ENCODE results near the gene ANKRD65. TPM values are rescaled to one million over a fixed set of nuclear protein-coding genes. Genes with fewer than 3 reads are reported as not detected.
"Not testable (repeated sequence)": the region's sequence is repeated elsewhere in the genome, so short reads cannot be mapped to it uniquely, and the experiment has no call there.

ANKRD65 gene
- not detected for total RNA-seq

DNA sequence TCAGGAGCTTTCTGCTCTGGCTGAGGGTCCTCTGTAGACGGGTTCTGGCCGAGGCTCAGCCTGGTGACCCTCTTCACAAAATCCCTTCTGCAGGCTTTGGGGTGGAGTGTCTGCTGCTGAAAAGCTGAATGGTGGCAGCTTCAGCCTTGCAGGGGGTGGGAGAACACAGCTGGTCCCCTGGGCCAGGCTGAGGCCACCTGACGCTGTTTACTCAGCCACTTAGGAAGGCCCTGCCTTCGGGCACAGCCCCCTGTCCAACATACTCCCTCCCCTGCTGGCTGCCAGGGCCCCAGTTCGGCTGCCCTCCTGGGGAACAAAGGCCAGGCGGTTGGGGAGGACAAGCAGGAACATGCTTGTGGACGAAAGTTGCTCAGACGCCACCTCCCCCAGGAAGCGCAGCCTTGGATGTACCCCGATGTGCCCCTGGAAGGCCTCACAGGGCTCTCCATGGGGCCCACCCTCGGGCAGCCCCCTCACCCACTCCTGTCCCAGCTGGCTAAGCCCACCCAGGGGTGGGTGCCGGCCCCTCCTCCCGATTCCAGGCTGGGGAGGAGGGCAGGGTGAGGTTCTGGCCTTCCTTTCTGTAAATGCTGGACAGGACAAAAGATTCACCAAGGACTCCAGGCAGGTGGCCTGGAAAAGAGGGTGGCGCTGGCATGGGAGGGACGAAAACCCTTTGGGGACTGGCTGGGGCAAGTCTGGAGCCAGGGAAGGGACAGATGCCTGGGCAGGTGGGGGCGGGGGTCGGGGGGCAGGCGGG, at the start of gene ANKRD65:
Gene ANKRD65 (minus strand): TSS at position 130 of the 760 bp plus-strand sequence. CDS start 271 bp downstream, outside the sequence.
- Mint-ChIP-seq H3K27ac (no peak within 1 kb of the TSS), H3K36me3 (ENCODE audit: low read depth) (no peaks in the 10 kb centered on the region), H3K4me1 (peaks cover 7% of the 10 kb centered on the region), H3K4me3 (no peak within 1 kb of the TSS), H3K27me3 (peaks cover 8% of the 10 kb centered on the region), H3K9me3 (no peaks in the 10 kb centered on the region)
- no peak for ATAC-seq (replicated peaks)

DNA sequence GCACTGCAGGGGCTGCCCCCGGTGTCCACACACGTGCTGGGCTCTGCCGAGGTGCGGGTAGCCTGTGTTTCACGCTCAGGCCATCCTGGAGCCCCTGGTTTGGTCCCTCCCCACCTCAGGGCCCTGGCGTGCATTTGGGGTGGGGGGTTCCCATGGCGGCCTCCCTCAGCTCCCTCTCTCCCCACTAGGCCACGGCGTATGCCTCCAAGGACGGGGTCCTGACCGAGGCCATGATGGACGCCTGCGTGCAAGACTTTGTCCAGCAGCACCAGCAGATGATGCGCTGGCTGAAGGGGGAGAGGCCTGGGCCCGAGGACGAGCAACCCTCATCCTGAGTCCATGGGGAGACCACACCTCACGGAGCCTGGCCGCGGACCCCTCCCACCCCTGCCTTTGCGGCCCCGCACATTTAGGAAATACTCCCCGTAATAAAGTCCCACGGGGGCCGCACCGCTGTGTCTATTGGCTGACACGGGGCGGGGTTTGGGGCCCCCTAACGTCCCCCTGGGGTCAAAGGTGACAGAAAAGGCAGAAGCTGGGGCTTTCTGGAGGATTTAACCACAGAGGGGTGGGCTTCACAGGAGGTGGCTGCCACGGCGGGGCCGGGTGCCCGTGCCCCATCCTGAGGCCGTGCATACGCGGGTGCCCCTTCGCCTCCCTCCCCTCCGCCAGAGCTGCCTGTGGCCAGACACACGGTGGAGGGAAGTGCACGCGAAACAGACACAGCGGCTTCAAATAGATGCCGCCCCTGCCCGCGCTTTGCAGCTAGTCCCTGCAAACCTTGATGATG, 47.3 kb upstream of the ANKRD65 start:
- H3K36me3 Mint-ChIP-seq (ENCODE audit: low read depth); H3K4me1 Mint-ChIP-seq; H3K4me3 Mint-ChIP-seq; H3K27ac Mint-ChIP-seq; ATAC-seq (replicated peaks); H3K27me3 Mint-ChIP-seq; H3K9me3 Mint-ChIP-seq: not testable (repeated sequence)

DNA sequence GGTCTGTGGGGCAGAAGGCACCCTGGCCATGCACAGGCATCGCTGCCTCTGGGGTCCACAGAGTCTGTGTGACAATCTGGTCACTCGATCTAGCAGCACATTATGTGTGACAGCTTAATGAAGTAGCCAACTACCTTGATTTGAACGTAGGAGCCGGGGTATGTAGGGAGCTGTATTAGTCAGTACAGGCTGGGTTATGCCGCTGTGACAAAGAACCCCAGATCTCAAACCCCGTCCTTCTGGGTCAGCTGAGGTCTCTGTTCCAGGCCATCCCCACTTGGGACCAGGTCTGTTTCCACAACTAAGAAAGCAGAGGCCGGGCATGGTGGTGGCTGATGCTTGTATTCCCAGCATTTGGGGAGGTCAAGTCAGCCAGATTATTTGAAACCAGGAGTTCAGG, 42.2 kb upstream of the ANKRD65 start:
- Mint-ChIP-seq H3K9me3 (no peaks in the 10 kb centered on the region), H3K27ac (no peak overlapping the region), H3K27me3 (peaks cover 3% of the 10 kb centered on the region), H3K4me1 (no peaks in the 10 kb centered on the region), H3K4me3 (no peak overlapping the region), H3K36me3 (ENCODE audit: low read depth) (no peaks in the 10 kb centered on the region)
- ATAC-seq (replicated peaks): no peak

DNA sequence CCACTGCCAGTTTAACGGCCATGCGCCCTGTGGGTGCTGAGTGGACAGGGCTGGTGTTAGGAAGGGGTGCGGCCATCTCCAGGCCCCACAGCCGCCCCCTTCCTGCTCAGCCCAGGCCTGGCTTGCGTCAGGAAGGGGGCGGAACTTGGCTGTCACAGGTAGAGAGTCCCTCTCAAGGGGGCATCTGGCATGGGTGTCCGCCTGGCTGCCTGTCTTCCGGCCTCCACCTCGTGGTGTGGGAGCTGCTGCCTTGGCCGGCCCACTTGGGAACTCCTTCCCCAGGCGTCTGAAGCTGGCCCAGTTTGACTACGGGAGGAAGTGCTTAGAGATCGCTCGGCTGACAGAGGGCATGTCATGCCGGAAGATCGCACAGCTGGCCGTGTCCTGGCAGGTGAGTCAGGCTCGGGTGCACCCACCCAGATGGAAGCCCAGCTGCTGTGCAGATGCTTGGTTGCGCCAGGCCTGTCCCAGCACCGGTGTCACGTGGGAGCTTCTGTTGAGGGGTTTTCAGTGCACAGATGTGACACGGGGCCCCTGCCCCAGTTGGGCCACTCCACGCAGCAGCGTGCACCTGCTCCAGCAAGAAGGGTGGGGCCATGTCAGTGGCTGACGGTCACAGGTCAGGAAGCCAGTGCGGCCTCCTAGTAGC, 41.4 kb upstream of the ANKRD65 start:
- peak overlapping the region; percentile 73 for H3K27ac Mint-ChIP-seq
- H3K9me3 Mint-ChIP-seq: no peaks in the 10 kb centered on the region
- peaks cover 3% of the 10 kb centered on the region for H3K27me3 Mint-ChIP-seq
- no peaks in the 10 kb centered on the region for H3K4me1 Mint-ChIP-seq
- ATAC-seq (replicated peaks): peak; percentile 87
- H3K4me3 Mint-ChIP-seq: peak overlapping the region; percentile 61
- H3K36me3 Mint-ChIP-seq (ENCODE audit: low read depth): no peaks in the 10 kb centered on the region

DNA sequence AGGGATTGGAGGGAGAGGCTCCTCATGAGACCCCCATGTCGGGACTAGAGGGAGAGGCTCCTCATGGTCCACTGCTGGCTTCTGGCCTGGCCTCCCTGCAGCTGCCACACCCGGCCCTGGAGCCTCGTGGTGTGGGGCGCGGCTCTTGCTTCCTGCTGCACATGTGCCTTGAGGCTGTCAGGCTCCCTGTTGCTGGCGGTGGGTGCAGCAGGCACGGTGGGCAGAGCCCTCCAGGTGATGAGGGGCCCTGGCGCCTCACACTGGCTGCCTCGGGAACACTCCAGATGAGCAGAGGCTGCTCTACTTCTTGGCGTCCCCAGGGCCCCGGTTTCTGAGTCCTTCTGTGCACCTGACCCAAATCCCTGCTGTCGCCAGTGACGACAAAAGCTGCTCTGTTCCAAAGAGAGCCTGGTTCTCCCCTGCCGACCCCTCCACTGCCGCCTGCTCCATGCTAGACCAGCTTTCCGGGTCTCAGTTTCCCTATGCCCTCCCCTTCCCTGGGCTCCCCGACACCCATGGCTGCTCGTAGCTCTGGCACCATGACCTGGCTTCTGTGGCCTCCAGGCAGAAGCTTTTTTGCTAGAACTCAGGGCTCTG, 40.7 kb upstream of the ANKRD65 start:
- Mint-ChIP-seq H3K27me3 (peaks cover 3% of the 10 kb centered on the region), H3K4me1 (no peaks in the 10 kb centered on the region), H3K36me3 (ENCODE audit: low read depth) (no peaks in the 10 kb centered on the region), H3K4me3 (peak overlapping the region; percentile 61), H3K27ac (peak overlapping the region; percentile 73), H3K9me3 (no peaks in the 10 kb centered on the region)
- ATAC-seq (replicated peaks): no peak

DNA sequence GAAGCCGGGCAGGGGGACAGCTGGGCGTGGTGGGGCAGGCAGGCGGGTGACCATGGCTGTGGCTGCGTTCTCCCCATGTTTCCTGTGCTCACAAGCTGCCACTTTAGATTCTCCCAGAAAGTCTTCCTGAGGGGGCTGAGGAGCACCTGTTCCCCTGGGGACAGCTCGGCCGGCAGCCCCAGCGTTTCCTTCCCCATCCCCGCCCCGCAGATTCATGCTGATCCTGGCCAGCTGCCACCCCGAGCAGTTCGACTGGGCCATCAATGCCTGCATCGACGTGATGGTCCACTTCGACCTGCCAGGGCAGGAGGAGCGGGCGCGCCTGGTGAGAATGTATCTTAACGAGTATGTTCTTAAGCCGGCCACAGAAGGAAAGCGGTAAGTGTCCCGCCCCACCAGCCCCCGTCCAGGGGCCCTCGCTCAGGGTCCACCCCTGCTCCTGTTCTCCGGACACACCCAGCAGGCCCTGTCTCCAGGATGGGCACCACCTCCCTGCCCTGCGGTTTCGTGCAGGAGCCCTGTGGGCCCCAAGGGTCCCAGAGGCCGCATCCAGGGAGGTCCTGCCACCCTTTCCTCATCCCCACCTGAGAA, 39.6 kb upstream of the ANKRD65 start:
- H3K27ac Mint-ChIP-seq: no peak overlapping the region
- no peaks in the 10 kb centered on the region for H3K4me1 Mint-ChIP-seq
- no peak overlapping the region for H3K4me3 Mint-ChIP-seq
- ATAC-seq (replicated peaks): no peak
- H3K9me3 Mint-ChIP-seq: no peaks in the 10 kb centered on the region
- H3K27me3 Mint-ChIP-seq: peaks cover 3% of the 10 kb centered on the region
- H3K36me3 Mint-ChIP-seq (ENCODE audit: low read depth): no peaks in the 10 kb centered on the region

DNA sequence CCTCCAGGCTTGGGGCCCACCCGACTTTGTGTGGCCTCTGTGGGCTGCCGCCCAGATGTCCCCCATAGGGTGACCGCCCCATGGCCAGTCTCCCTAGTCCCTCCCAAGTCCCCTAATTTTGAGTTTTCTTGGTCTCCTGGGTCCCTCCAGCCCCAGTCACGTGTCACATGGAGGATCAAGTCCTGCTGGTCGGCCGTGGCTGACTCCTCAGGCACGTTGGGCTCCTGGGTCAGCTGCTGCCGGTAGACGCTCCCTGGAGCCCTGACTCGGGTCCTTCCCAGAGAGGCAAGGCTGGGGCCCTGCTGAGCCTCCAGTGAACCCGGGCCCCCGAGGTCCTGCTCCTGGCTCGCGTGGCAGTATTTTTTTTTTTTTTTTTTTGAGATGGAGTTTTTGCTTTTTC, 38.6 kb upstream of the ANKRD65 start:
- not testable (repeated sequence) for H3K27me3 Mint-ChIP-seq; H3K27ac Mint-ChIP-seq; ATAC-seq (replicated peaks); H3K36me3 Mint-ChIP-seq (ENCODE audit: low read depth); H3K4me1 Mint-ChIP-seq; H3K9me3 Mint-ChIP-seq; H3K4me3 Mint-ChIP-seq

DNA sequence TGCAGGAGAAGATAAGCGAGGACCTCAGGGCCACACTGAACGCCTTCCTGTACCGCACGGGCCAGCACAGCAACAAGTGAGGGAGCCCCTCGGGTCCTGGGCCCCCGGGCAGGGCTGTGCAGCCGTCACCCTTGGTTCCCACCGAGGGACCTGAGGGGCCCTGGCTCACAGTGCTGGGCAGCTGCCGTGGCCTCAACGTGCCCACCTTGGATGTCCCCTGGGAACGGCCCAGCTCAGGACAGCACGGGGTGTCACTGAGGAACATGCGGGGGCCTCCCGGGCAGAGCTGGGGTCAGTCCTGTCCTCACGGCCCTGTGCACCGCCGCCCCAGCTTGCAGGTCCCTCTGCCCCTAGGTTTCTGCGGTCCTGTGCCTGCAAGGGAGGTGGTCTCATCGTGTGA, 38.1 kb upstream of the ANKRD65 start:
- not testable (repeated sequence) for ATAC-seq (replicated peaks)

DNA sequence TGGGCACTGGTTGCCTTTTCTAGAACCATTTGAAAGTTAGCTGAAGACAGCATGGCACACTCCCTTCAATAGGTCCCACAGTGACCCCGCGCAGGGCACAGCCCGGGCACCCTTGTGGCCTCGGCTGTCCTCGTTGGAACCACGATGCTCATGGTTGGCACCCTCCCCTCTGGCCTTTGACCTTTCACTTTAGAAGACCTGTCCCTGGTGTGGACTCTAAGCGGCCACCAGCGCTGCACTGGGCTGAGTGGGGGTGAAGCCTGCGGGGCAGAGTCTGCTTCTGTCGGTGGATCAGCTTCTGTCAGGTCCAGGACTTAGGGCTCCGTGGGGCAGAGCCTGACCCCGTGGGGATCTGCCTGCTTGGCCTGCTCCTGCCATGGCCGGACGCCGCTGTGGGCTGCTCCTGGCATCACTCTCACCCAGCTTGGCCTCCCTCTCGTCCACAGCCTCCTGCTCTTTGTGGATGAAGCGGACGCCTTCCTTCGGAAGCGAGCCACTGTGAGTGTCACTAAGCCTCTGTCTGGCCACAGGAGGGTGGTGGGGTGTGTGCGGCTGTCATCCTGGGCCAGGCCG, 35.7 kb upstream of the ANKRD65 start:
- not testable (repeated sequence) for ATAC-seq (replicated peaks); H3K4me1 Mint-ChIP-seq; H3K4me3 Mint-ChIP-seq; H3K9me3 Mint-ChIP-seq; H3K27me3 Mint-ChIP-seq; H3K27ac Mint-ChIP-seq; H3K36me3 Mint-ChIP-seq (ENCODE audit: low read depth)

More for the DNA sequence above, 38.1 kb upstream of the ANKRD65 start:
- not testable (repeated sequence) for H3K9me3 Mint-ChIP-seq; H3K27me3 Mint-ChIP-seq; H3K4me1 Mint-ChIP-seq; H3K27ac Mint-ChIP-seq; H3K36me3 Mint-ChIP-seq (ENCODE audit: low read depth); H3K4me3 Mint-ChIP-seq

DNA sequence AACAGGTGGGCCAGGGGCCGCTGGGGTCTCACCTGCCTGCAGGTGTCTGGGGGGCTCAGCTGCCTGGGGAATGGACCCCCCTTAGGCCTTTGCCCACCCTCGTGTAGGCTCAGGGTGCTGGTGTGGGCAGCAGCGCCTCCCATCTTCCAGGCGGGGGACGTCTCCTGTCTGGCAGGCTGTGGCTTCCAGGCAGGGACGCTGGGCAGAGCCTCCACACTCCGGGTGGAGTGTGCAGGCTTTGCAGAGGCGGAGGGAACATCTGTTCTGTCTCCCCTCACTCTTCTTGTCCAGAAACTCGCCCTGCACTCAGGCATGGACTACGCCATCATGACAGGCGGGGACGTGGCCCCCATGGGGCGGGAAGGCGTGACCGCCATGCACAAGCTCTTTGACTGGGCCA, 34.9 kb upstream of the ANKRD65 start:
- H3K27ac Mint-ChIP-seq; H3K4me3 Mint-ChIP-seq; H3K4me1 Mint-ChIP-seq; H3K36me3 Mint-ChIP-seq (ENCODE audit: low read depth); H3K9me3 Mint-ChIP-seq; H3K27me3 Mint-ChIP-seq; ATAC-seq (replicated peaks): not testable (repeated sequence)

DNA sequence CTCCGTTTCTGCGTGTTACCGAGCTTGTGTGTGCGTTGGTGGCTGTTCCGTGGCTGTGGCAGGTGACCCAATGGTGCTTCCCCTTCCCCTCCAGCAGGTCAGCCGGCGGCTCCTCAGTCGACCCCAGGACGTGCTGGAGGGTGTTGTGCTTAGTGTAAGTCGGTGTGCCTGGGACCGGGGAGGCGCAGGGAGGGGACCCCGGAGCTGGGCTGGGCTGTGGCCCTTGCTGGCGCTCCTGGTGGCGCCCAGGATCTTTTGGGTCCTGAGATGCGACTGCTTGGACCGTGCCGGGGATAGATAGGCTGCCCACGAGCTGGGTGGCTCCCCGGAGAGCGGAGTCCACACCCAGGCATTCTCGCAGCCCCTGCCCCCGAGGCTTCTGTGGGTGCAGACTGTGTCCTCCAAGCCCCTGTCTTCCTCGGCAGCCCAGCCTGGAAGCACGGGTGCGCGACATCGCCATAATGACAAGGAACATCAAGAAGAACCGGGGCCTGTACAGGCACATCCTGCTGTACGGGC, 34.3 kb upstream of the ANKRD65 start:
- no peak for ATAC-seq (replicated peaks)
- H3K27me3 Mint-ChIP-seq: no peaks in the 10 kb centered on the region
- H3K4me3 Mint-ChIP-seq: no peak overlapping the region
- no peak overlapping the region for H3K27ac Mint-ChIP-seq
- no peaks in the 10 kb centered on the region for H3K4me1 Mint-ChIP-seq
- H3K9me3 Mint-ChIP-seq: no peaks in the 10 kb centered on the region
- no peaks in the 10 kb centered on the region for H3K36me3 Mint-ChIP-seq (ENCODE audit: low read depth)

DNA sequence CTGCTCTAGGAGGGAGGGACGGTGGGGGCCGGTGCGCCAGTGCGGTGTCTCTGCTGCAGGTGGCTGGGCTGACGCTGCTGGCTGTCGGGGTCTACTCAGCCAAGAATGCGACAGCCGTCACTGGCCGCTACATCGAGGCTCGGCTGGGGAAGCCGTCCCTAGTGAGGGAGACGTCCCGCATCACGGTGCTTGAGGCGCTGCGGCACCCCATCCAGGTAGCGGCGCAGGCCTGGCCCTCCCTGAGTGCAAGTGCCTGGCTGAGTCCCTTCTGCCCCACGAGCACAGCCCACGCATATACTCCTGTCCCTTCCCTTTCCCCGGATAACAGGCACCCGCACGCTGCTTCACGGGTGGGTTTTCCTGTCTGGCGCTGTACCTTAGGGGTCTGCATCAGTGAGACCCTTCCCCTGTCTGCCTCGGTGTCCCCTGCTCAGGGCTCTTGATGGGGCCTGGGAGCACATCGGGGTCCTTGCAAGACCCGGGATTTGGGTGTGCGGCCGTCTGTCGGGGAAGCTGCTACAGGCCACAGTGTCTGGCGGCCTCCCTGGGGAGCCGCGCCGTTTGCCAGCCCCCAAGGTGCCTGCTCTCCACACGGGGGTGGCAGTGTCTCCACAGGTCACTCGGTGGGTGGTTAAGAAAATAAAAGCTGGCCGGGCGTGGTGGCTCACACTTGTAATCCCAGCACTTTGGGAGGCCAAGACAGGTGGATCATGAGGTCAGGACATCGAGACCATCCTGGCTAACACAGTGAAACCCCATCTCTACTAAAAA, 33.4 kb upstream of the ANKRD65 start:
- ATAC-seq (replicated peaks); H3K4me3 Mint-ChIP-seq; H3K36me3 Mint-ChIP-seq (ENCODE audit: low read depth); H3K27ac Mint-ChIP-seq; H3K27me3 Mint-ChIP-seq; H3K9me3 Mint-ChIP-seq; H3K4me1 Mint-ChIP-seq: not testable (repeated sequence)

DNA sequence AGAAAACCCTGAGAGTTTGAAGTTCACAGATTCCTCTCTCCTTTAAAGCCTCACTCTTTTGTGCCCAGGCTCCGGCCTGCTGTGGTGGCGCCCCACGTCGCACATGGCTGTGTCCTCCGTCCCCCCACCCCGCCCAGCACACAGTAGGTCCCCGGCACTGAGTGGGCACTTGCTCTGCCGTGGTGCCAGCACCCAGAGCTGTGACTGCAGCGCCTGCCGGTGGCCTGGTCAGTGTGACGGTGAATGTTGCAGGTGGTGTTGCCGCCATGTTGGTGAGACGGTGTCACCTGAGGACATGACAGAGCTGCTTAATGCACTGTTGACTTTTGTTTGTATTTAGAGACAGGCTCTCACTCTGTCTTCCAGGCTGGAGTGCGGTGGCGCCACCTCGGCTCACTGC, 31.8 kb upstream of the ANKRD65 start:
- H3K4me1 Mint-ChIP-seq: no peaks in the 10 kb centered on the region
- H3K9me3 Mint-ChIP-seq: no peaks in the 10 kb centered on the region
- H3K27ac Mint-ChIP-seq: no peak overlapping the region
- H3K36me3 Mint-ChIP-seq (ENCODE audit: low read depth): no peaks in the 10 kb centered on the region
- H3K4me3 Mint-ChIP-seq: no peak overlapping the region
- H3K27me3 Mint-ChIP-seq: peaks cover 4% of the 10 kb centered on the region
- no peak for ATAC-seq (replicated peaks)
